ENCODE measurements around the gene FBXO47.

The FBXO47 gene

GRCh38 chr17:38900978-38901656 is 66.1 kb downstream of the FBXO47 start:
- DNase-seq: no peak

GRCh38 chr17:38899421-38899820 is 67.8 kb downstream of the FBXO47 start:
- DNase-seq: no peak

DNA sequence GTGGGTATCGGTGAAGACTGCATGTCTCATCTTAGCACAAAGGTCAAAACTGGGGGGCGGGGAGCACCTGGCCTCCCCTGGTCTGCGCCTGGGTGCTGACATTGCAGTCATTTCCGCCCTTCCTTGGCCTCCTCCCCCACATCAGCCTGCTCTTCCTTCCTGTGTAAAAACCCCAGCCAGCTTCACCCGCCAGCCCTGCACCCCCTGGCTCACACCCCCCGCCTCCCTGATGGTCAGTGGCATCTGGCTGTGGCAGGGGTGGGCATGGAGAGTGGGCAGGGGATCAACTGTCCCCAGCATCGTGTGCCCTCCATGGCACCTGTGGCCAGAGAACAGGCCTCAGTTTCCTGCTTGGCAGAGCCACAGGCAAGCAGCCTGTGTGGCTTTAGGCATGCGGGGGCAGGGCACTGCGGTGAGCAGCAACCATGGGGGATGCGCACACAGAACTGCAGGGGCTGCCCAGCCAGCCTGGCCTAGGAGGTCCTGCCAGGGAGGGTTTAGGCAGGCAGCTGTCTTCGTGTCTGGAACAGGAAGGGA is 68.3 kb downstream of the FBXO47 start:
- DNase-seq: no peak

DNA sequence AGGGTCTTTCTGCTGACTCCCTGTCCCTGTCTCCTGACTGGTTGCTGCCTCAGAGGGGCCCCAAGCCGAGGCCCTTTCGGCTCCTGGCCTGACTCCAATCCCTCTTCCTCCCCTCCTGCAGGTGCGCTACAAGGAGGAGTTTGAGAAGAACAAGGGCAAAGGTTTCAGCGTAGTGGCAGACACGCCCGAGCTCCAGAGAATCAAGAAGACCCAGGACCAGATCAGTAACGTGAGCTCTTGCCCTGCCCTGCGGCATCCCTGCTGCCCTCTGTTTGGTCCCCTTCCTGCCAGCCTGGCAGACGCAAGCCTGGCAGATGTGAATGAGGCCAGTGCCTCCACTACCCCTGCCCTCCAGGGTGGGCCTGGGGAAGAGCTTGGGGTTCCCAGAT is 68.9 kb downstream of the FBXO47 start:
- DNase-seq: no peak

GRCh38 chr17:38897671-38898290 is 69.4 kb downstream of the FBXO47 start:
- no peak for DNase-seq

- DNase-seq: no peak
These were observed 70.0 kb downstream of the FBXO47 start for GRCh38 chr17:38897176-38897575.

DNA sequence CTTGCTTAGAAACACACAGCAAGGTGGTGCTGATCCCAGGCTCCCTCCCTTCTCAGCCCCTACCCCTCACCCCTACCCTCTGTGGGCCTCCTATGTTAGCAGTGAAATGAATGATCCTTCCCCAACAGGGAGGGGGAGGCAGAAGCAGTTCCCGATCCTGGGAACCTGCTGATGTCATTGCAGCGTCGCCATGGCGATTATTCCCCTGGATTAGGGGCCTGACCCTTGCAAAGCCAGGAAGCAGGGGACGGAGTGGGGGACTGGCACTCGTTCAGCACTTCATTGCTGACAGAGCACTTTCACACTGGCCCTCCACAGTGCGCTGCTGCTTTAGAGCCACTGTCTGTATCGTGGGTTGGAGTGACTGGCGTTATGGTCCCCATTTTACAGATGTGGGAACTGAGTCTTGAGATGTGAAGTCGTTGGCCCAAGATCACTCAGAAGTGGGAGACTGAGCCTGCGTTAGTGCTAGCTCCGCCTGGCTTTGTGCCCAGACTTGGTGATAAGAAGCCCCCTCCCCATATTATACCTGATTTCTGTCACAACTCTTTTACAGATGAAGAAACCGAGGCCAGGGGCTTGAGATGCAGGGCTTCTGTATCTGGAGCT is 70.8 kb downstream of the FBXO47 start:
- no peak for DNase-seq

DNA sequence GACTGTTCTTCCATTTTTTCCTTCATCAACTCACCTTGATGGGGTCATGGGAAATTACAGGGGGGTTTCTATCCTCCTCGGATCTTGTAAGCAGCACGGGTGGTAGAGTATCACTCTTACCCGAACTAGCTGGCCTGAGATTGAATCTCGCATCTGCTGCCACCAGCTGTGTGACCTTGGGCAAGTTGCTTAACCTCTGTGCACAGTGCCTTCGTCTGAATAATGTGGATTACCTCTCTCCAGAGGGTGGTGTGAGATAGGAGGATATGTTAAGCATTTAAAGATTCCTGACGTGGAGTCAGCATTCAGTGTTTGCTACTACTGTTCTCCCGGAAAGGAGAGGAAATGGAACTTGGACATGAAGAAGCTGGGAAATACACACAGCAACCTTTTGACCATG is 72.9 kb downstream of the FBXO47 start:
- DNase-seq: no peak

- DNase-seq: no peak
These were observed 73.6 kb downstream of the FBXO47 start for GRCh38 chr17:38893607-38894006.

- DNase-seq: no peak
These were observed 74.1 kb downstream of the FBXO47 start for GRCh38 chr17:38893113-38893512.

DNA sequence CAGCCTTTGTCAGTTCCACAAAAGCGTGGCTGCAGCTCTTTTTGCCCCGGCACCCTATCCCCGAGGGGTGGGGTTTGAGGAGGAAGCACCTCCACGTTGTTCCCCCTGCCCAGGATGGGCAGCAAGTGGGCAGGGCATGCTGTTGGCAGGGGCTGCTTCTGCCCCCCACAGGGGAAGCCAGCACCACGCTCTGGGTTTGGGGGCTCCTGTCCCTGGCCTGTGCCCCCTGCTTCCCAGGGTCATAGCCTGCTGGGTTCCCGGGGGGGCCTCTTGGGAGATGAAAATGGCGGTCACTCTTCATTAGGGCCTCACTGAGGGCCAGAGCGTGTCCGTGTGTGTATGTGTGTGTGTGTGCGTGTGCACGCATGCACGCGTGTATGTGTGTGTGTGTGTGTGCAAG is 74.6 kb downstream of the FBXO47 start:
- DNase-seq: no peak

DNA sequence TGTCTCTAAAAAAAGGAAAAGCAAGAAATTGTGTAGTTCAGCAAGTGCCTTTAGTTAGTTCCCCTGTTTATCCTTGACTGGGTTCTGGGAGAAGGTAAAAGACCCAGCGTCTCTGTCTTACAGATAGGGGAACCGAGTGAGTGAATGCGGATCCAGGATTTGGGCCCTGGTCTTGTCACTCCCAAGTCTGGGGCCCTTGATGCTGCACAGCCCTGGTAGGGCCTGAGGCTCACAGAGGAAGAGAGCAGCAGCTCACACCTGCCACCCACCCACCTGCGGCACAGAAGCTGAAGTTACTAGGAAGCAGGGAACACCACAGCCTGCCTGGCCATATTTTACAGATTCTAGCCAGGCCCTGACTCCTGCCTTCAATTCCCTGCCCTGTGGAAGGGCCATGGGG is 75.1 kb downstream of the FBXO47 start:
- DNase-seq: no peak

- no peak for DNase-seq
These were observed 75.8 kb downstream of the FBXO47 start for GRCh38 chr17:38891441-38891840.

- no peak for DNase-seq
These were observed 76.8 kb downstream of the FBXO47 start for GRCh38 chr17:38890410-38890746.

DNA sequence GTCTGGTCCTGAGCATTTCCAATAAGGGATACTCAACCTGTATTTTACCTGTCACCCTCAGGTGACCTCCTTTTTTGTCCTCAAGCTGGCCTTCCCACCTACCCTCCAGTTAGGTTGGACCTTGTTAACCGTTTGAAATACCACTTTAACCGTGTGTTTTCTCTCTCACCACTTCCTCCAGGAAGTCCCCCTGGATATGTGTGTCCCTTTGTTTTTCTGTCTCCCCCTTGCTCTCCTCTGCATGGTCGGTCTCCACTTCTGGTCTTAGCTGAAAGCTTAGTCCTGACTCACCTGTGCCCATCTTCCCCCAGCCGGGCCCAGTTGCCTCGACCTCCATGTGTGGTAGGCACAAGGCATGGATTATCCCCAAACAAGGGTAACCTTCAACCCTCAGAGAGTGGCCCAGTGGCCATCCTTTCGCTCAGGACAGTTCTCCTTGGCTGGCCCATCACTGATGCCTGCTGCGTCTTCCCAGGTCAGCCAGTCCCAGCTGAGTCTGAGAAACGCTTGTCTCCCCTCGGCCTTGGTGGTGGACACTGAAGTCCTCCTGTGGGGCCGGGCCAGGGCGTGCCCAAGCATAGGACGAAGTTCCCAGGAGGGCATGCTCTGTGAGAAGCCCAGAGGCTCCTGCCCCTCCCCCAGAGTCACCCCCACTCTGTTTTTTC is 77.3 kb downstream of the FBXO47 start:
- DNase-seq: no peak

- no peak for DNase-seq
These were observed 78.4 kb downstream of the FBXO47 start for GRCh38 chr17:38888842-38889241.

- no peak for DNase-seq
These were observed 80.6 kb downstream of the FBXO47 start for GRCh38 chr17:38886643-38887010.

All from NCI-H1436 treated with DMSO at 0.1 percent for 48 hours (cell line).